Body of pancreas (tissue), 4 donors: Measurements from ENCODE around the gene TMPRSS11E.

Source experiments
- CTCF ChIP-seq, 7 experiments: fragments of 450-650 bp in 4 of 7; fragments of 200-600 bp in 3 of 7; sonication (generic) in 3 of 7; IDR thresholded peaks; one replicate each; pipeline ENCODE4 v1.5.1; 2016 to 2019; ENCODE audit warnings: antibody characterized with exemption in 7 of 7
- POLR2A ChIP-seq, 3 donors: fragments of 450-650 bp; IDR thresholded peaks; one replicate each; pipeline ENCODE4 v1.6.1; 2016; ENCODE audit warnings: antibody characterized with exemption in 3 of 3, mild to moderate bottlenecking in 2 of 3

GRCh38 chr4:68498413-68499007 is 51.2 kb downstream of the TMPRSS11E start:
- TF ChIP-seq CTCF (IDR thresholded peaks at IDR 0.05), result peak; percentile 81 to 96 (median 90)
- TF ChIP-seq POLR2A (IDR thresholded peaks at IDR 0.05), result no peak
